ENCODE measurements around the gene PBX3. TPM values are rescaled to one million over a fixed set of nuclear protein-coding genes. Genes with fewer than 3 reads are reported as not detected.

PBX3 gene
- total and polyA plus RNA-seq, 9 of the 15 experiments (the other 6 are each of a cell fraction or from before 2014, with no cell fraction given): 0.14 to 5.8 (median 0.92) TPM

GRCh38 chr9:125881042-125881441 lies 133.9 kb downstream of the PBX3 start:
- Histone ChIP-seq H3K27ac (ENCODE audit: extremely low read depth, low read depth, low read length) (no peak overlapping the region), H3K4me1 (replicated peaks in 1 of 2; ENCODE audit: control insufficient read depth in 2 of 2, insufficient read depth in 2 of 2, low read length in 2 of 2) (no peaks in the 10 kb centered on the region), H3K4me3 (no peak overlapping the region), H3K4me2 (ENCODE audit: insufficient read depth, low read length) (no peak overlapping the region), H3K79me2 (ENCODE audit: control insufficient read depth, insufficient read depth, low read length) (no peaks in the 10 kb centered on the region), H3K36me3 (ENCODE audit: control insufficient read depth, insufficient read depth, low read length) (no peaks in the 10 kb centered on the region), H3K27me3 (ENCODE audit: control insufficient read depth in 2 of 2, insufficient read depth in 2 of 2, low read length in 2 of 2) (peaks cover 0 to 4% of the 10 kb centered on the region in 2 experiments; a peak in 1 of 5 replicates), H3K9ac (ENCODE audit: insufficient read depth in 1 of 2, low read depth in 2 of 2, low read length in 2 of 2) (no peak overlapping the region), H2AFZ (ENCODE audit: low read depth, low read length) (no peak overlapping the region), H3K9me3 (replicated peaks; ENCODE audit: control insufficient read depth, insufficient read depth, low read depth, low read length) (no peaks in the 10 kb centered on the region), H3K9me1 (ENCODE audit: control insufficient read depth, insufficient read depth, low read length) (no peaks in the 10 kb centered on the region), H4K20me1 (replicated peaks; ENCODE audit: control insufficient read depth, insufficient read depth, low read length) (no peaks in the 10 kb centered on the region)
- ATAC-seq: no peak
- intact Hi-C loops (cut with micrococcal nuclease): no loop called here
- FAIRE-seq: no peak
- TF ChIP-seq ZNF165 (CRISPR knock-in tag; IDR thresholded peaks at IDR 0.05; ENCODE audit: borderline replicate concordance): no peak
- no peak for TF ChIP-seq FOXK2 (conservative IDR thresholded peaks at IDR 0.05 in 1 of 2, IDR thresholded peaks at IDR 0.05 in 1 of 2; ENCODE audit: low read depth in 2 of 2)
- TF ChIP-seq E2F4 (CRISPR knock-in tag; IDR thresholded peaks at IDR 0.05; ENCODE audit: low read depth): no peak
- no peak for TF ChIP-seq FUS (optimal IDR thresholded peaks at IDR 0.05; ENCODE audit: low read depth, low read length)
- TF ChIP-seq TCF3 (CRISPR knock-in tag; IDR thresholded peaks at IDR 0.05): no peak
- no peak for TF ChIP-seq ARHGAP35 (IDR thresholded peaks at IDR 0.05; ENCODE audit: partially characterized antibody)
- TF ChIP-seq RBM34 (IDR thresholded peaks at IDR 0.05; ENCODE audit: borderline replicate concordance, insufficient read depth, low read length): no peak
- no peak for TF ChIP-seq FOSL1 (tag; conservative IDR thresholded peaks at IDR 0.05)
- TF ChIP-seq ZKSCAN1 (IDR thresholded peaks at IDR 0.05; ENCODE audit: low read depth, low read length): no peak
- TF ChIP-seq CSDE1 (IDR thresholded peaks at IDR 0.05): no peak
- no peak for TF ChIP-seq MTA3 (IDR thresholded peaks at IDR 0.05; ENCODE audit: borderline replicate concordance)
- no TSS peak for BruUV-seq (replicated peaks)
- DNase-seq (ENCODE audit: extremely low read depth in 1 of 4, low spot score in 3 of 4): no peak
- ChIA-PET CTCF (ENCODE audit: low intra/inter-chr PET ratio) (no interaction called here), POLR2A (interaction anchor here (0.7 kb wide), 1 partner anchor 90 kb away, joined by 3 read pairs; no protein-coding TSS in a partner anchor)
- in situ Hi-C loops (cut with MboI): no loop called here
